Common myeloid progenitor, CD34-positive (primary cell): ENCODE data around the gene OVAAL.

Source experiments
- CTCF ChIA-PET: fragments of 350-600 bp; sonication (Branson Sonifier 250); formaldehyde crosslinking; loops from one replicate; lab custom pipeline; 2021; ENCODE audit warnings: antibody characterized with exemption; lab: Charles Lee
- POLR2A ChIA-PET: fragments of 350-600 bp; sonication (Branson Sonifier 250); formaldehyde crosslinking; loops from one replicate; lab custom pipeline; 2021; ENCODE audit warnings: antibody characterized with exemption; lab: Charles Lee
- DNase-seq, 3 donors: peaks; one replicate each; pipeline versions ENCODE4 v3.0.0 to v3.0.0-alpha.2; 2013
- H3K27ac ChIP-seq, 2 experiments: 1 replicate in 1 of 2; 2 replicates in 1 of 2; pipeline ENCODE4 v1.7.0; 2013; ENCODE audit warnings: inconsistent platforms in 2 of 2, low read length in 2 of 2, mild to moderate bottlenecking in 2 of 2, low read depth in 1 of 2, moderate library complexity in 1 of 2; ENCODE audit not compliant: severe bottlenecking in 2 of 2, insufficient read depth in 1 of 2, poor library complexity in 1 of 2
- H3K27me3 ChIP-seq, 5 experiments: replicated peaks in 2 of 5; 1 replicate in 3 of 5; 2 replicates in 2 of 5; pipeline versions ENCODE4 v1.6.1 to v1.7.0; 2013; ENCODE audit warnings: low read length in 4 of 5, mild to moderate bottlenecking in 2 of 5, moderate library complexity in 2 of 5, inconsistent platforms in 1 of 5; ENCODE audit not compliant: insufficient read depth in 5 of 5, control insufficient read depth in 4 of 5
- H3K36me3 ChIP-seq, 4 experiments: 1 replicate in 2 of 4; 2 replicates in 2 of 4; pipeline versions ENCODE4 v1.6.1 to v1.7.0; 2013; ENCODE audit warnings: low read length in 3 of 4, control low read depth in 1 of 4, mild to moderate bottlenecking in 1 of 4; ENCODE audit not compliant: control insufficient read depth in 4 of 4, insufficient read depth in 4 of 4
- H3K4me1 ChIP-seq, 4 experiments: 1 replicate in 3 of 4; 2 replicates in 1 of 4; pipeline versions ENCODE4 v1.6.1 to v1.7.1; 2013; ENCODE audit warnings: low read length in 3 of 4, mild to moderate bottlenecking in 3 of 4, control low read depth in 1 of 4, inconsistent platforms in 1 of 4, moderate library complexity in 1 of 4; ENCODE audit not compliant: control insufficient read depth in 4 of 4, insufficient read depth in 4 of 4; ENCODE audit errors: control extremely low read depth in 1 of 4
- H3K4me3 ChIP-seq, 7 experiments: 1 replicate in 4 of 7; 2 replicates in 3 of 7; pipeline versions ENCODE4 v1.5.1 to v1.7.0; 2013; ENCODE audit warnings: mild to moderate bottlenecking in 7 of 7, low read length in 6 of 7, moderate library complexity in 6 of 7, inconsistent platforms in 2 of 7, low read depth in 2 of 7, control low read depth in 1 of 7; ENCODE audit not compliant: insufficient read depth in 4 of 7, control insufficient read depth in 1 of 7; ENCODE audit errors: extremely low read depth in 1 of 7
- H3K9me3 ChIP-seq, 5 experiments: 1 replicate in 4 of 5; 2 replicates in 1 of 5; pipeline versions ENCODE4 v1.6.1 to v1.7.1; 2013; ENCODE audit warnings: low read length in 4 of 5, mild to moderate bottlenecking in 2 of 5, inconsistent platforms in 1 of 5, low read depth in 1 of 5, moderate library complexity in 1 of 5; ENCODE audit not compliant: control insufficient read depth in 4 of 5, insufficient read depth in 2 of 5; ENCODE audit errors: control extremely low read depth in 1 of 5
- WGBS: methylation state at CpG from one replicate; pipeline ENCODE4 v1.1.5; 2013; ENCODE audit not compliant: insufficient coverage; 5-methylcytosine and 5-hydroxymethylcytosine counted together

Gene OVAAL

DNA sequence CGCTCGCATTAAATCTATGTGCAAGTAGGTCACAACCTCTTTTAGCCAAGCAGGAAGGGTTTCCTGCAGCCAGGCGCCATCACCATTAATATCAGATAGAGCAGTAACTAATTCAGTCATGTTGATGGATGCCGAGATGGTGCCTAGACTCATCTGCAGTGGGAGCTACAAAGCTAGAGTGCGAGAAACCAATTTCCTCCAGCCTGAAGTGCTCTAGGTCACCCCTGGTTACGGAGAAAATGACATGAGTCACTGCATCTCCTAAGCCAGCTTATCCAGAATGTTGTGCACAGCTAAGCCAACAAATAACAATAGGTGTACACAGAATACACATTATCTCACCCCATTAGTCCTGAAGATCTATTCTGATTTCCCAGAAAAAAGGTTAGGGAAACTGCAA, 36.0 kb downstream of the OVAAL start:
- WGBS: 100% methylated on average over 4 of the region's 6 CpGs
- no peak overlapping the region for H3K4me3 ChIP-seq
- H3K27me3 ChIP-seq: no peaks in the 10 kb centered on the region
- ChIA-PET CTCF (interaction anchor here (0.6 to 1.6 kb wide), 3 partner anchors 8 to 41 kb away, joined by 3 to 4 read pairs (median 3); no protein-coding TSS in a partner anchor), POLR2A (no interaction called here)
- no peaks in the 10 kb centered on the region for H3K9me3 ChIP-seq
- no peak for DNase-seq
- no peaks in the 10 kb centered on the region for H3K4me1 ChIP-seq
- H3K36me3 ChIP-seq: no peaks in the 10 kb centered on the region
- no peak overlapping the region for H3K27ac ChIP-seq

DNA sequence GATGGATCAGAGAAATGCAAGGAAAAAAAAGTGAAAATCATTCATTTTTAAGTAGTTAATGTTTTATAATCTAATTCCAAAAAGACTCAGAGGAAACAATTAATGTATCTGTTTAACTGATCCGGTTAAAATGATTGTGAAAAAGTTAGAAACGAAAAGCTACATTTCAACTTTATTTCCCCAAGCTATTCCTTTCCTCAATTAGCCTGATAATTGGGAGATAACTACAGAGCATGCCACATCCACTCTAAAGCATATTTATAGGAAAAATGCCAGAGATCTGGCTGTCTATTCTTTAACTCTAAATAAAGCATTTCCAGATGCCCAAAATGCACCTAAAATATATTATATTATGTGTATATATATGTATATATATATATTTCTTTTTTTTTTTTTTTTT, 37.2 kb downstream of the OVAAL start:
- ChIA-PET POLR2A (no interaction called here), CTCF (interaction anchor here (1.6 kb wide), 1 partner anchor 14 kb away, joined by 4 read pairs; no protein-coding TSS in a partner anchor)
- no peak for DNase-seq
- no CpG with 5 or more reads among the region's 2 CpGs for WGBS
- Histone ChIP-seq H3K4me3 (no peak overlapping the region), H3K36me3 (no peaks in the 10 kb centered on the region), H3K27me3 (no peaks in the 10 kb centered on the region), H3K27ac (no peak overlapping the region), H3K4me1 (no peaks in the 10 kb centered on the region), H3K9me3 (no peaks in the 10 kb centered on the region)

DNA sequence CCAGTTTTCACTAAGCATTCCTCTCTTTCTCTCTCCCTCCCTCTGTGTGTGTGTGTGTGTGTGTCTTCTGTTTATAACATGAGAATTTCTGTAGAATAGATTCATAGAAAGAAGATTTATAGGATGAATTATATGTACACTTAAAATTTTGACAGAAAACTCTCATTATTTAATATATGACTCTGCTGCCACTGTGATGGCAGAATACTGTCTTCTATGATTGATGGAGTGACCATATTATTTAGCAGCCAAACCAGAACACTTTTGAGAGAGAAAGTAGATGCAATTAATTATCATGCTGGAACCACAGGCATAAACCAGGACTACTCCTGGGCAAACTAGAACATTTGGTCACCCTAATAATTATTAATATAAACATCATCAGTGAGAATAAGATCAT, 38.8 kb downstream of the OVAAL start:
- CTCF ChIA-PET: no interaction called here
- Histone ChIP-seq H3K27ac (no peak overlapping the region), H3K9me3 (no peaks in the 10 kb centered on the region), H3K36me3 (no peaks in the 10 kb centered on the region), H3K4me3 (no peak overlapping the region), H3K27me3 (no peaks in the 10 kb centered on the region), H3K4me1 (no peaks in the 10 kb centered on the region)
- no peak for DNase-seq
- POLR2A ChIA-PET: no interaction called here

DNA sequence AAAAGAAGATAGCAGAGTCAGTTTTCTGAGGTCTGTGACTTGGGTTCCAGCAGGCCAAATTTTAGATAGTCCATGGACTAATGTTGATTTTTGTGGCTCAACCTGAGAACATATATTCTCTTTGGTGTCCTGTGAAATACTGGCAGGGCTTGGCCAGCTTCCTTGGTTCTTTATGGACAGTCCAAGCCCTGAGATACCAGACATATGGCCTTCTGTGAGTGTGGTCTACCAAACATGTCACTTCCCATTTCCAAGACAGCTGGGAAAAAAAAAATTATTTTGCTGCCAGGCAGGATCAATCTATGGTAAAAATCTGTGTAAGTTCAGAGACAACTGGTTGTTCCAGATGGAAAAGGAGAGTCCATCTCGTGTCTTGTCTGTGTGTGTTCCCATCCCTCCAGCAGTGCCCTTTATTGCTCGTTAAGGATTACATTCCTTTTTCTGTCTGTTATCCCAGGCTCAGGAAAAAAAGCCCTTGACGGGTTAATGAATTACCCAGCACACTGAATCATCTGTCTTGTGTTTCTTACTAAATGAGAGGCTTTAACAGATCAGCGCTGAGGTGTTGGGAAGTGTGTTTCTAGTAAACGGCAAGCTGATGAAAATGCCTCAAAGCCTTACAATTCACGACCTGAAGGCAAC, 39.7 kb downstream of the OVAAL start:
- Histone ChIP-seq H3K4me1 (no peaks in the 10 kb centered on the region), H3K36me3 (no peaks in the 10 kb centered on the region), H3K27me3 (no peaks in the 10 kb centered on the region), H3K4me3 (no peak overlapping the region), H3K9me3 (no peaks in the 10 kb centered on the region), H3K27ac (no peak overlapping the region)
- ChIA-PET CTCF (no interaction called here), POLR2A (no interaction called here)
- 90% methylated on average over 2 of the region's 6 CpGs for WGBS
- no peak for DNase-seq

- POLR2A ChIA-PET: no interaction called here
- CTCF ChIA-PET: interaction anchor here (1.4 kb wide), 1 partner anchor 30 kb away, joined by 3 read pairs; no protein-coding TSS in a partner anchor
- H3K36me3 ChIP-seq: no peaks in the 10 kb centered on the region
- H3K4me3 ChIP-seq: no peak overlapping the region
- H3K27me3 ChIP-seq: no peaks in the 10 kb centered on the region
- no peaks in the 10 kb centered on the region for H3K4me1 ChIP-seq
- no peak overlapping the region for H3K27ac ChIP-seq
- H3K9me3 ChIP-seq: no peaks in the 10 kb centered on the region
- DNase-seq: no peak
- WGBS: no CpG with 5 or more reads among the region's 1 CpG
Measured at GRCh38 chr1:180600343-180600742, 41.6 kb downstream of the OVAAL start.

DNA sequence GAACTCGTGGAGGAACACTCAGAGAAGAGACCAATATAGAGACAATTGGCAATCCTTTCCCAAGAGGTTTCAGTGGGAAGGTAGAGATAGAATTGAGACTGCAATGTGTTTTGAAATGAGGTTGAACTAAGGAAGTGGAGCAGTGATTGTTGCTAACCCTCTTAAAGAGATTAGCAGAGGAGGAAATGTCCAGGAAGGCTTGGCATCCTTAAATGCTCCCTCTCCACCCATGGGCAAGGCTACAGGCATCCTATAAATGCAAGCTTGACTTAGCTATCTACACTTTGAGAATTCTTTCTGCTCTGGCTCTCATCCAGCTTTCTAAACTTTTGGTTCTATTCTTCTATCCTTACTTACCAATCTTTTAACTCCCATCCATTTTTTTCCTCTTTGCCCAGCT, 42.7 kb downstream of the OVAAL start:
- 67% methylated on average over 1 of the region's 1 CpG for WGBS
- POLR2A ChIA-PET: interaction anchor here (0.5 kb wide), 1 partner anchor 25 kb away, joined by 3 read pairs; no protein-coding TSS in a partner anchor

GRCh38 chr1:180603223-180603849, 44.6 kb downstream of the OVAAL start:
- H3K36me3 ChIP-seq: no peaks in the 10 kb centered on the region
- H3K4me1 ChIP-seq: no peaks in the 10 kb centered on the region
- H3K9me3 ChIP-seq: no peaks in the 10 kb centered on the region
- no peaks in the 10 kb centered on the region for H3K27me3 ChIP-seq
- no peak overlapping the region for H3K27ac ChIP-seq
- DNase-seq: no peak
- ChIA-PET POLR2A (no interaction called here), CTCF (no interaction called here)
- WGBS: 98% methylated on average over 6 of the region's 6 CpGs
- H3K4me3 ChIP-seq: no peak overlapping the region

More for the DNA sequence above, 42.7 kb downstream of the OVAAL start:
- no peaks in the 10 kb centered on the region for H3K27me3 ChIP-seq
- H3K36me3 ChIP-seq: no peaks in the 10 kb centered on the region
- no peak overlapping the region for H3K4me3 ChIP-seq
- H3K4me1 ChIP-seq: no peaks in the 10 kb centered on the region
- CTCF ChIA-PET: interaction anchor here (1.4 kb wide), 1 partner anchor 32 kb away, joined by 3 read pairs; no protein-coding TSS in a partner anchor
- DNase-seq: no peak
- no peak overlapping the region for H3K27ac ChIP-seq
- no peaks in the 10 kb centered on the region for H3K9me3 ChIP-seq
